PFSK-1 (cell line): ENCODE results near the gene CIP2A.

ENCODE experiments used
- FOXP2 ChIP-seq: optimal IDR thresholded peaks from 2 replicates; pipeline ENCODE3; 2011; ENCODE audit warnings: borderline replicate concordance, control low read depth, inconsistent platforms; ENCODE audit not compliant: insufficient read depth; ENCODE audit errors: extremely low read length, extremely low read depth
- POLR2AphosphoS5 ChIP-seq: IDR thresholded peaks from 2 replicates; pipeline ENCODE4 v1.6.1; 2012; ENCODE audit warnings: low read depth, mild to moderate bottlenecking, control low read depth, low read length, moderate library complexity
- SIN3A ChIP-seq: IDR thresholded peaks from 2 replicates; pipeline ENCODE4 v1.6.1; 2012; ENCODE audit warnings: mild to moderate bottlenecking, low read length, moderate library complexity, borderline replicate concordance; ENCODE audit not compliant: insufficient read depth
- TAF1 ChIP-seq: IDR thresholded peaks from 2 replicates; pipeline ENCODE4 v1.6.1; 2012; ENCODE audit warnings: low read length, control low read depth, borderline replicate concordance; ENCODE audit not compliant: insufficient read depth
- TF ChIP-seq, protein P1 (sequence below), 2 experiments: IDR thresholded peaks; 2 replicates each; pipeline versions ENCODE4 v1.6.1 to v1.8.0; 2011 to 2012; ENCODE audit warnings: low read depth in 2 of 2, low read length in 2 of 2, control low read depth in 1 of 2, inconsistent platforms in 1 of 2, mild to moderate bottlenecking in 1 of 2, moderate library complexity in 1 of 2; ENCODE audit not compliant: insufficient read depth in 1 of 2

Gene CIP2A

DNA sequence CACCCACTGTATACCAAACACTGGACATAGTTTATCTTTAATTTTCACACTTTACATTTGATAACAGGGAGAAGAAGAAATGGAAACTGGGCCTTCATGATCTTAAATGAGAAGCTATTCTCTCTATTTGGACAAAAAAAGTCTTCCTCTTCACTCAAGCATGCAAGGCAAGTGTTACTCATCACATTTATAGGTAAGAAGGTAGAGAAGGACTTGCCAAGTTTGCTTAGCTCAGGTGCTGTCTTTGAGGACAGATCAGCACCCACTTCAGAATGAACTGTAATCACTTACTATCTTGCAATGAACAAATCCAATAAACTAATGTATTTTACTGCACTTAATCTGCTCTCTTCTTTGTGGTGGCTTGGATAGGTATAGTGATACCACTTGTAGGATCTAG lies 77.7 kb downstream of the CIP2A start:
- TF ChIP-seq FOXP2 (no peak), TAF1 (no peak), POLR2AphosphoS5 (no peak)
- TF ChIP-seq, protein P1, sequence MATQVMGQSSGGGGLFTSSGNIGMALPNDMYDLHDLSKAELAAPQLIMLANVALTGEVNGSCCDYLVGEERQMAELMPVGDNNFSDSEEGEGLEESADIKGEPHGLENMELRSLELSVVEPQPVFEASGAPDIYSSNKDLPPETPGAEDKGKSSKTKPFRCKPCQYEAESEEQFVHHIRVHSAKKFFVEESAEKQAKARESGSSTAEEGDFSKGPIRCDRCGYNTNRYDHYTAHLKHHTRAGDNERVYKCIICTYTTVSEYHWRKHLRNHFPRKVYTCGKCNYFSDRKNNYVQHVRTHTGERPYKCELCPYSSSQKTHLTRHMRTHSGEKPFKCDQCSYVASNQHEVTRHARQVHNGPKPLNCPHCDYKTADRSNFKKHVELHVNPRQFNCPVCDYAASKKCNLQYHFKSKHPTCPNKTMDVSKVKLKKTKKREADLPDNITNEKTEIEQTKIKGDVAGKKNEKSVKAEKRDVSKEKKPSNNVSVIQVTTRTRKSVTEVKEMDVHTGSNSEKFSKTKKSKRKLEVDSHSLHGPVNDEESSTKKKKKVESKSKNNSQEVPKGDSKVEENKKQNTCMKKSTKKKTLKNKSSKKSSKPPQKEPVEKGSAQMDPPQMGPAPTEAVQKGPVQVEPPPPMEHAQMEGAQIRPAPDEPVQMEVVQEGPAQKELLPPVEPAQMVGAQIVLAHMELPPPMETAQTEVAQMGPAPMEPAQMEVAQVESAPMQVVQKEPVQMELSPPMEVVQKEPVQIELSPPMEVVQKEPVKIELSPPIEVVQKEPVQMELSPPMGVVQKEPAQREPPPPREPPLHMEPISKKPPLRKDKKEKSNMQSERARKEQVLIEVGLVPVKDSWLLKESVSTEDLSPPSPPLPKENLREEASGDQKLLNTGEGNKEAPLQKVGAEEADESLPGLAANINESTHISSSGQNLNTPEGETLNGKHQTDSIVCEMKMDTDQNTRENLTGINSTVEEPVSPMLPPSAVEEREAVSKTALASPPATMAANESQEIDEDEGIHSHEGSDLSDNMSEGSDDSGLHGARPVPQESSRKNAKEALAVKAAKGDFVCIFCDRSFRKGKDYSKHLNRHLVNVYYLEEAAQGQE (IDR thresholded peaks at IDR 0.05; ENCODE audit: insufficient read depth in 1 of 2, low read depth in 2 of 2, low read length in 2 of 2) = no peak

DNA sequence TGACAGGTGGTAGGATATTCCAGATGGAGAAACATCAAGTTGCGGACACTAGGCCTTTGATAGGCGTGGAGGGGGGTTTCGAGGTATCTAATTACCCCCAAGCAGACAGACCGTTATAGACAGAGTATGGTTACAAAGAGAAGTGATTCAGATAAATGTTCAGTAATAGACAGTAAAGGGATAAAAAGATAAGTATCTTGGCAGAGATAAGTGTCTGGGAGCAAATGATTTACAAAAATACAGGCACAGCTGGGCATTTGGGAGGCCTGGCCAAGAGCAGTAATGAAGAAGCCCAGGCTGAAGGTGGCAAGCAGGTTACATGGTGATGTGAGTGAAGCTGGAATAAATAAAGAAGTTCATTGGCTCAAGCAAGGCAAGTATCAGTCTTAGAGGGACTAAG lies 78.2 kb downstream of the CIP2A start:
- no peak for TF ChIP-seq POLR2AphosphoS5
- TF ChIP-seq TAF1 = no peak
- no peak for TF ChIP-seq FOXP2
- no peak for TF ChIP-seq SIN3A
- TF ChIP-seq, protein P1 (IDR thresholded peaks at IDR 0.05; ENCODE audit: insufficient read depth in 1 of 2, low read depth in 2 of 2, low read length in 2 of 2) = no peak

DNA sequence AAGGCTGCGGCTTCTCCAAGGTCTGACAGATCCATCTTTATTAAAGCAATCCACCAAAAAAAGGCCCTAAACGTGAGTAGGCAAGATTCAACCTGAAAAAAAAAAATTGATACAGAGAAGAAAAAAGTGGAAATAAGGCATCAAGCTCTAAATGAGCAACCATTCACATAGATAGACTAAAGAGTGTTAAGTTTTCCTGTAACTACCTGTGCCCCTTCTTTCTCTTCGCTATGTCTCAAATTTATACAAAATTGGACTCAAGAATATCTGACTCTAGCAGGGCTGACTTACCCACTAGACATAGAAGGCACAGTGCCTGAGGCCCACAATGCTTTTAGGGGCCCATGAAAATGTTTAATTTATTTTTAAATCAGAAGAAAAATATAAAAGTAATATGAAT lies 78.7 kb downstream of the CIP2A start, which contains the start of gene MYH15:
Gene MYH15, minus strand, starts transcription at position 101 of the 400 bp plus-strand sequence. Its CDS starts 66 bp downstream, at position 35.
- TF ChIP-seq POLR2AphosphoS5 = no peak
- no peak for TF ChIP-seq TAF1
- TF ChIP-seq, protein P1 (IDR thresholded peaks at IDR 0.05; ENCODE audit: insufficient read depth in 1 of 2, low read depth in 2 of 2, low read length in 2 of 2) = no peak
- no peak for TF ChIP-seq FOXP2
- no peak for TF ChIP-seq SIN3A

DNA sequence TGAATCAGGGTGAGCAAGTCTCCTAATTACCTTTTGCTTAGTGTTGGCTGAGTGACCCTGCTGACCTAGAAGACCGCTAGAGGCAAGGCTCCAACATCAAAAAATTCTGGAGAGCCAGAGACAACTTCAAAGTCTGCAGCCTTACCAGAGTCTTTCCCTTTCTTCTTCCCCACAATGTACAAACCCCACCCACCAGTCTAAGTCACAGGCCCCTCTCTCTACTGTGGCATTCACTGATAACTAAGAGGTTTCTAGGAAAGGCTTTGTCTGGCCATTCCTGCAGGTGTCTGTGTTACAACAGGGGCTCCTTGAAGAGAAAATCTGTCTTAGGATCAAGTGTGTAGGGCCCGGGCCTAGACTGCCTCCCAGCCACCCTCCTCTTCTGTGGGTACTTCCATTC lies 79.4 kb downstream of the CIP2A start:
- TF ChIP-seq, protein P1 (IDR thresholded peaks at IDR 0.05; ENCODE audit: insufficient read depth in 1 of 2, low read depth in 2 of 2, low read length in 2 of 2) = no peak

DNA sequence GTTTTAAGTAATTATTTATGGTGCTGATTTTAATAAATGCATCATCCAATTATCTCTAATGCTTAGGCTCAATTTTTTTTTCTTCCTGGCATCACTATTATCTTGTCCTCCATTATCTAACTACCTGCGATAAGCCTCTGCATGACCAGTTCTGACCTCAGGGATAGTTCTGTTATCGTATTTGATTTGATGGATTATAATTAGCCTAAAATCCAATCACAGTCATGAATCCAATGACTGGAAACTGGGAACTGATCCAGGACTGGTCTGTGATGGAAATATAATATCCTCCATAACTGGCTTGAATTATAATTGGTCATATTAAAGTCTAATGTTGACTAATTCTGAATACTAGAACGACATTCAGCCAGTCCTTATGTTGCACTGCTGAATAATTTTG lies 80.0 kb downstream of the CIP2A start:
- TF ChIP-seq SIN3A (no peak), POLR2AphosphoS5 (no peak), FOXP2 (no peak), TAF1 (no peak)
- TF ChIP-seq, protein P1 (IDR thresholded peaks at IDR 0.05; ENCODE audit: insufficient read depth in 1 of 2, low read depth in 2 of 2, low read length in 2 of 2) = no peak
